Calu3 (cell line): ENCODE data around the gene CCDC112. TPM values are rescaled to one million over a fixed set of nuclear protein-coding genes. Genes with fewer than 3 reads are reported as not detected.

Experiments used
- BruUV-seq: library from RNA; stranded (reverse); fragments of 400-500 nt; replicated peaks from 2 replicates; lab custom pipeline; 2021; lab: Mats Ljungman, UMichigan
- CTCF ChIA-PET: fragments of 300-600 bp; sonication (Branson Sonifier 250); formaldehyde crosslinking; loops from one replicate; lab custom pipeline; 2022; ENCODE audit warnings: antibody characterized with exemption; lab: Charles Lee
- DNase-seq: peaks from one replicate; pipeline ENCODE4 v3.0.0; 2022
- H3K27ac Mint-ChIP-seq: one replicate; pipeline ENCODE4 v1.8.0; 2022; ENCODE audit warnings: mixed read lengths; ENCODE audit not compliant: unreplicated experiment
- H3K27me3 Mint-ChIP-seq: one replicate; pipeline ENCODE4 v1.8.0; 2022; ENCODE audit warnings: mixed read lengths; ENCODE audit not compliant: unreplicated experiment
- H3K36me3 Mint-ChIP-seq: one replicate; pipeline ENCODE4 v1.8.0; 2022; ENCODE audit warnings: mild to moderate bottlenecking, moderate library complexity, mixed read lengths; ENCODE audit not compliant: insufficient read depth, unreplicated experiment
- H3K4me1 Mint-ChIP-seq: one replicate; pipeline ENCODE4 v1.8.0; 2022; ENCODE audit warnings: mild to moderate bottlenecking, low read depth, mixed read lengths; ENCODE audit not compliant: unreplicated experiment
- H3K4me3 Mint-ChIP-seq: one replicate; pipeline ENCODE4 v1.8.0; 2022; ENCODE audit warnings: mild to moderate bottlenecking, low read depth, moderate library complexity, mixed read lengths; ENCODE audit not compliant: unreplicated experiment
- H3K9me3 Mint-ChIP-seq: one replicate; pipeline ENCODE4 v1.8.0; 2022; ENCODE audit warnings: low read depth, mixed read lengths; ENCODE audit not compliant: unreplicated experiment
- intact Hi-C: fragments of 100-400 bp; cut with micrococcal nuclease; formaldehyde crosslinking; loops from one replicate; pipeline ENCODE4 v1.10.0; 2022; ENCODE audit not compliant: unreplicated experiment
- total RNA-seq: library from RNA; stranded (reverse); gene quantifications from 2 replicates; pipeline ENCODE4 v1.2.3, GENCODE V29; 2022
- TF ChIP-seq, protein P1 (sequence below): fragments of 200-600 bp; IDR thresholded peaks from one replicate; pipeline ENCODE4 v1.8.0; 2022; ENCODE audit warnings: antibody characterized with exemption; ENCODE audit not compliant: unreplicated experiment

Gene CCDC112
- total RNA-seq, 1 experiment from 2014 or later: 11.2 TPM

DNA sequence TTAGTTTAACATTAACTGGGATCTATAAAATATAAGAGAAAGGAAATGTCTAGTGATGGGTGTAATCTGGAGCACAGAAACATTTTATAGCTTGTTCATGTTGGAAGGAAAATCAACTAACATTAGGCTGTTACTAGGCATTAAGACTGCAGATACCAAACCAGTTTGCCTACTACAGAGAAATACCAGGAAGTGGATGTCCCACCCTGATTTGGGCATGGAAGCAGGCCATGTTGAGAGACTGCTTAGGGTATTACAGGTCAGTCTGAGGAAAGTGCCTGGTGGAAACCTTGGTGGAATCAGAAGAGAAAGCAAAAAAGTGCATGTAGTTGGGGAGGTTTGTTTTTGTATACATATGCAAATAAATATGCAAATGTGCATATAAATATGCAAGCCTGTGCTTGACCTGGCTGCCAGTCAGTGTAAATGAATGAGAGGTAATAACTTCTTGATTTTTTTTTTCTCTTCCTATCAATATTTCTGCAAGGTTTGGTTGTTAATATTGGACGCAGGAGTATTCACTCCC, 9.6 kb upstream of the CCDC112 start:
- Mint-ChIP-seq H3K27ac (peak overlapping the region; percentile 22), H3K4me3 (no peak overlapping the region), H3K36me3 (no peaks in the 10 kb centered on the region), H3K27me3 (no peaks in the 10 kb centered on the region), H3K9me3 (no peaks in the 10 kb centered on the region), H3K4me1 (peaks cover 21% of the 10 kb centered on the region)
- peak; percentile 72 for DNase-seq
- intact Hi-C loops: loop anchor here (5.0 kb wide), 2 partner anchors 161 to 536 kb away; partner anchors contain the start of genes AP3S1 and ATG12
- BruUV-seq: no TSS peak
- TF ChIP-seq, protein P1, sequence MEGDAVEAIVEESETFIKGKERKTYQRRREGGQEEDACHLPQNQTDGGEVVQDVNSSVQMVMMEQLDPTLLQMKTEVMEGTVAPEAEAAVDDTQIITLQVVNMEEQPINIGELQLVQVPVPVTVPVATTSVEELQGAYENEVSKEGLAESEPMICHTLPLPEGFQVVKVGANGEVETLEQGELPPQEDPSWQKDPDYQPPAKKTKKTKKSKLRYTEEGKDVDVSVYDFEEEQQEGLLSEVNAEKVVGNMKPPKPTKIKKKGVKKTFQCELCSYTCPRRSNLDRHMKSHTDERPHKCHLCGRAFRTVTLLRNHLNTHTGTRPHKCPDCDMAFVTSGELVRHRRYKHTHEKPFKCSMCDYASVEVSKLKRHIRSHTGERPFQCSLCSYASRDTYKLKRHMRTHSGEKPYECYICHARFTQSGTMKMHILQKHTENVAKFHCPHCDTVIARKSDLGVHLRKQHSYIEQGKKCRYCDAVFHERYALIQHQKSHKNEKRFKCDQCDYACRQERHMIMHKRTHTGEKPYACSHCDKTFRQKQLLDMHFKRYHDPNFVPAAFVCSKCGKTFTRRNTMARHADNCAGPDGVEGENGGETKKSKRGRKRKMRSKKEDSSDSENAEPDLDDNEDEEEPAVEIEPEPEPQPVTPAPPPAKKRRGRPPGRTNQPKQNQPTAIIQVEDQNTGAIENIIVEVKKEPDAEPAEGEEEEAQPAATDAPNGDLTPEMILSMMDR: no peak
- CTCF ChIA-PET: interaction anchor here (0.5 to 1.1 kb wide), 5 partner anchors 66 to 539 kb away, joined by 3 to 4 read pairs (median 3); no protein-coding TSS in a partner anchor

DNA sequence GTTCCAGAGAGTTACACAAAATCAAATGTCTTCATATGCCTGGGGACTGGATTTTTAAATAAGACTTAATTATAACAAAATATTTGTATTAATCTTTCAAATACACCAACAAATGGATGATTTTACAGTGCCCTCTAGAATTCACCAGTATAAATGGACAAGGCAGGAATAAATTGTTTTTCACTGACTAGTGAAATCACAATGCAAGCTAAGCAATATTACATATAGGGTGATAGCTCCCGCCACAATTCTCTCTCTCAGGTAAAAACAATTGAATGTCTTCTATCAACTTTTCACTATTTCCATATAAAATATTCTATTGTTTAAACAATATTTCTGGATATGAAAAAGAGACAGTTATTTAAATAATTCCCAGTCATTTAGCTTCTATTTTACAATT, 8.0 kb upstream of the CCDC112 start:
- CTCF ChIA-PET: no interaction called here

DNA sequence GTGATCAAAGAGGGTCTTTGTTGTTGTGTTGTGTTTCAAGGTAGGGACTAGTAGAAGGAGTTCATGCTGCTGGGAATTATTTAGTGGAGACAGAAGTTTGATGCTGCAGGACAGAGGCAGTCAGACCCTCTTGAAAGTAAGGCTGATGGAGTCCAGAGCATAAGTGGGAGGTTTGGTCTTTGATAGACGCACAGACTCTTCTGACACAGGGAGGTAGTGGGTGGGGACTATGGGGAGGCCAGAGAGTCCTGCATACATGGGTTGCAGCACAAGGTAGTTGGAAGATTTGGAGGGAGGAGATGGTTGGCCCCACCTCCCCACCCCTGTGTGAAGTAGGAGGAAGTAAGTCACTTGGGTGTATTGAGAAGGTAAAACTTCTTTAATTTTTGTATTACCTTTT, 2.4 kb upstream of the CCDC112 start:
- peaks cover 7% of the 10 kb centered on the region for H3K4me1 Mint-ChIP-seq
- CTCF ChIA-PET: interaction anchor here (0.7 kb wide), 1 partner anchor 10 kb away, joined by 3 read pairs; no protein-coding TSS in a partner anchor
- peaks cover 2% of the 10 kb centered on the region for H3K9me3 Mint-ChIP-seq
- BruUV-seq: no TSS peak
- DNase-seq: no peak
- H3K36me3 Mint-ChIP-seq: peaks cover 15% of the 10 kb centered on the region
- H3K4me3 Mint-ChIP-seq: no peak overlapping the region
- H3K27me3 Mint-ChIP-seq: no peaks in the 10 kb centered on the region
- TF ChIP-seq, protein P1: no peak
- H3K27ac Mint-ChIP-seq: no peak overlapping the region
- intact Hi-C loops: no loop called here

More for the DNA sequence above, 8.0 kb upstream of the CCDC112 start:
- no peak for DNase-seq
- TF ChIP-seq, protein P1: no peak
- H3K9me3 Mint-ChIP-seq: no peaks in the 10 kb centered on the region
- no peaks in the 10 kb centered on the region for H3K36me3 Mint-ChIP-seq
- no peaks in the 10 kb centered on the region for H3K27me3 Mint-ChIP-seq
- peaks cover 14% of the 10 kb centered on the region for H3K4me1 Mint-ChIP-seq
- no peak overlapping the region for H3K27ac Mint-ChIP-seq
- intact Hi-C loops: no loop called here
- no peak overlapping the region for H3K4me3 Mint-ChIP-seq
- no TSS peak for BruUV-seq

DNA sequence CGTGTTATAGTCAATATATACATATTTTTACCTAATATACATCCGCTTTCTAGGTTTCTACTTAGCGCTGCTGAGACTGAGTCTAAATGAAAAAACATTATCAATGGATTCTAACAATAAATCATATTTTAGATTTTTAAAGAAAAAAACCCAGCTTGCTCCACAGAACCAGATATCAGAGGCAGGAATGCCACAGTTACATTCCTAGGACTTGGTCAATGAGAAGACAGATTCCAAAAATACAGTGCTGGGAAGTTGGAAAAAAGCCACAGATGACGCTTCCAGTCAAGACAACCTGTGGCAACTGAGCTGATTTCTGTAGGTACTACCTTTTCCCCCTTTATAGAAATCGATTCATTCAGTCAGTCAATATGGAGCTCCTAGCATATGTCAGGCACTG, 577 bp upstream of the CCDC112 start:
- intact Hi-C loops: no loop called here
- CTCF ChIA-PET: interaction anchor here (1.2 kb wide), 1 partner anchor 31 kb away, joined by 4 read pairs; no protein-coding TSS in a partner anchor
- no TSS peak for BruUV-seq
- DNase-seq: no peak
- Mint-ChIP-seq H3K9me3 (peaks cover 2% of the 10 kb centered on the region), H3K36me3 (peaks cover 15% of the 10 kb centered on the region), H3K27me3 (no peaks in the 10 kb centered on the region), H3K4me1 (peaks cover 7% of the 10 kb centered on the region), H3K27ac (no peak overlapping the region), H3K4me3 (no peak overlapping the region)
- TF ChIP-seq, protein P1: no peak
